Skeletal muscle satellite cell (primary cell): ENCODE data around the gene OR6F1. TPM values are rescaled to one million over a fixed set of nuclear protein-coding genes. Genes with fewer than 3 reads are reported as not detected.
"Not testable (repeated sequence)": the region's sequence is repeated elsewhere in the genome, so short reads cannot be mapped to it uniquely, and the experiment has no call there.

ENCODE experiments used
- H3K27me3 ChIP-seq: 2 replicates; pipeline ENCODE4 v1.7.0; 2013; ENCODE audit warnings: low read length; ENCODE audit not compliant: control insufficient read depth, insufficient read depth
- H3K36me3 ChIP-seq: 2 replicates; pipeline ENCODE4 v1.7.0; 2013; ENCODE audit warnings: mild to moderate bottlenecking, control low read depth, low read length; ENCODE audit not compliant: insufficient read depth
- H3K4me1 ChIP-seq: 2 replicates; pipeline ENCODE4 v1.7.0; 2013; ENCODE audit warnings: low read length; ENCODE audit not compliant: control insufficient read depth, insufficient read depth
- H3K4me2 ChIP-seq: 2 replicates; pipeline ENCODE4 v1.7.0; 2013; ENCODE audit warnings: mild to moderate bottlenecking, low read length
- H3K4me3 ChIP-seq: 2 replicates; pipeline ENCODE4 v1.7.0; 2013; ENCODE audit warnings: low read length
- H3K9ac ChIP-seq: 2 replicates; pipeline ENCODE4 v1.7.0; 2013; ENCODE audit warnings: mild to moderate bottlenecking, low read depth, low read length, moderate library complexity
- H3K9me3 ChIP-seq: replicated peaks from 2 replicates; pipeline ENCODE4 v1.7.0; 2013; ENCODE audit warnings: mild to moderate bottlenecking, control low read depth, low read length
- total RNA-seq: library from RNA; depleted of rRNA; stranded (reverse); fragments of >200 nt; gene quantifications from 2 replicates; pipeline ENCODE4 v1.2.3, GENCODE V29; 2012; rRNA removed

Gene OR6F1
- not detected in 2 replicates for total RNA-seq

DNA sequence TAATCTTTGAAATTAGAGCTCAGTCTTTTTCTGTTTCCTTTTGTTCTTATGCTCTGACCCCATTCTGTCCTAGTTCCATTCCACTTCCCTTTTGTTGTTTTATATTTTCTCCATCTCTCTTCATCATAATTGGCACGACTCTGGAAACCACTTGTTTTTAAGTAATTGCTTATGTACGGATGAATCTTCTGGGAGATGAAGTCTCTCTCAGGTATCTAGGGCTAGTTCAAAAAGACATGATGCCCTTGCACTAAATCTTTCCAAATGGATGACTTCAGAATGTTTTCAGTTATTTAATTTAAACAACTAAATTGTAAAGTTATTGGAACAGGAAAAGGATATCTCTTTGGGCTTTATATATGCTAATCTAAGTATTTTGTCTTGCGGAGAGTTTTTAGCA, at the start of gene OR6F1:
OR6F1 (minus strand) TSS at position 101 of the 400 bp plus-strand sequence. CDS start 3,891 bp downstream, outside the sequence.
- Histone ChIP-seq H3K4me3 (no peak within 1 kb of the TSS), H3K27me3 (no peaks in the 10 kb centered on the region), H3K36me3 (no peaks in the 10 kb centered on the region), H3K4me1 (no peaks in the 10 kb centered on the region), H3K4me2 (no peak within 1 kb of the TSS), H3K9ac (no peak within 1 kb of the TSS), H3K9me3 (peaks cover 17% of the 10 kb centered on the region)

DNA sequence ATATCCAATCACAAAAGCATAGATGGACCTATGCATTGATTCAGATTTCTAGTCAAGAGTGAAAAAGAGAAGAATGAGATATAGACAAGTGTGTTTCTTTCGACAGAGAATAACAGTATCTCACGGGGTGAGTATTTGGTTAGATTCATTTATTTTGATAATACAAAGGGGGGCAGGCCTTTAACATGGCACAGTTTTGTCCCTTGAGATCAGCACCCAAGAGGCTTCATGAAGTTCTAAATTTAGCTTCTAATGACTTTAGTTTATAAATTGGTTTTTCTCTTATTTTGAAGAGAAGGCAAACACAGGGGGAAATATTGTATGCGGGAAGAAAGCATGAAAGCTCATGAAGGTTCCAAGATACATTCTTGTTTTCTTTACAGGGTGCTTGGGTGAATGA, 44.0 kb upstream of the OR6F1 start, which contains the start of gene OR1C1:
OR1C1 (minus strand) TSS at position 101 of the 400 bp plus-strand sequence. CDS start 2,150 bp downstream, outside the sequence.
- no peaks in the 10 kb centered on the region for H3K27me3 ChIP-seq
- H3K4me3 ChIP-seq: no peak within 1 kb of the TSS
- H3K36me3 ChIP-seq: no peaks in the 10 kb centered on the region
- H3K4me2 ChIP-seq: no peak within 1 kb of the TSS
- H3K9me3 ChIP-seq: peaks cover 4% of the 10 kb centered on the region
- H3K4me1 ChIP-seq: no peaks in the 10 kb centered on the region
- H3K9ac ChIP-seq: no peak within 1 kb of the TSS

DNA sequence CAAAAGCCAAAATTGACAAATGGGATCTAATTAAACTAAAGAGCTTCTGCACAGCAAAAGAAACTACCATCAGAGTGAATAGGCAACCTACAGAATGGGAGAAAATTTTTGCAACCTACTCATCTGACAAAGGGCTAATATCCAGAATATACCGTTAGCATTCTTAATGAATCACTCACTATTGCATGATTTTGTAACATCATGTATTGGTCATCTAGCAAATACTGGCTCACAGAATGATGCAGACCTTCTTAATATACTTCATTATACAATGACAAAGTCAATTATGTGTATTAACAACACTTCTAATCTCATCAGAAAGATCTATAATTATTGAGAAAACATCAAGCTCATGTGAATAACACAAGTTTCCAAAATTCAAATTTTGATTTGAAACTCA, 37.9 kb upstream of the OR6F1 start:
- H3K27me3 ChIP-seq, H3K36me3 ChIP-seq, H3K4me3 ChIP-seq, H3K4me1 ChIP-seq, H3K9ac ChIP-seq, H3K4me2 ChIP-seq: not testable (repeated sequence)
- peaks cover 12% of the 10 kb centered on the region for H3K9me3 ChIP-seq

DNA sequence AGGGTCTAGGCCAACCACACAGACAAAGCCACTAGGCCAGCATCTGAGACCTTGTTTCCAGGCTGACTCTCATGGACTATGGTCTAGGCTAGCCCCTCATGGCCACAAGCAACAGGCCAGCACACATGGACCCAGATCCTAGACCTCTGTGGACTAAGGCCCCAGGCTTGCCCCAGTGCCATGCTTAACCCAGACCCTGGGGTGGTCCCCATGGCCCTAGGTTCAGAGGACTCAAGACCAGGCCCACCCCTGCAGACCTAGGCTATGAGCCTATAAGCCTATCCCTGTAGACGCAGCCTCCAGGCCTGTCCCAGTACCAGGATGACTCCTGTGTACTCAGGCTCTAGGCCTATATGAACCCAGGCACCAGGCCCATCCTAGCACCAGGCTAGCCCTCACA, 33.4 kb upstream of the OR6F1 start:
- Histone ChIP-seq H3K4me1 (no peaks in the 10 kb centered on the region), H3K9ac (no peak overlapping the region), H3K4me2 (no peak overlapping the region), H3K36me3 (no peaks in the 10 kb centered on the region), H3K27me3 (no peaks in the 10 kb centered on the region), H3K9me3 (peaks cover 11% of the 10 kb centered on the region), H3K4me3 (no peak overlapping the region)

DNA sequence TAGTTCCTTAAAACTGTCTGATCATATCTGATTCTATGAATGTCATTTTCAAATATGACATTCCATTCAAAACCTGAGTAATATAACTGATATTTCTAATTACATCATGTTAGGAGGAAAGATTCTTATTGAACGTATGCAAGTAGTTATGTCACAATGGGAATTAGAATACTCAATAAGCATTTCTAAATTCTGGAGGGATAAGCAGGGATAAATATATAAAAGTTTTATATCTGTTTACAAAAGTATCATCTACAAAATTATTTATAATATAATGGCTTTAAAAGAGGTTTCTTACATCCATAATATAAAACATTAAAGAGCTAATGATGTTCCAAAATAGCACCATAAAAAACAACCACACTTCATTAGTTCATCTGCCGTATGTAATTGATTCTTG, 31.6 kb upstream of the OR6F1 start, which contains the start of gene OR14A2:
OR14A2 (minus strand) TSS at position 101 of the 400 bp plus-strand sequence.
- H3K9ac ChIP-seq: no peak within 1 kb of the TSS
- H3K4me3 ChIP-seq: no peak within 1 kb of the TSS
- H3K4me1 ChIP-seq: no peaks in the 10 kb centered on the region
- H3K9me3 ChIP-seq: peaks cover 11% of the 10 kb centered on the region
- no peak within 1 kb of the TSS for H3K4me2 ChIP-seq
- no peaks in the 10 kb centered on the region for H3K36me3 ChIP-seq
- H3K27me3 ChIP-seq: no peaks in the 10 kb centered on the region

DNA sequence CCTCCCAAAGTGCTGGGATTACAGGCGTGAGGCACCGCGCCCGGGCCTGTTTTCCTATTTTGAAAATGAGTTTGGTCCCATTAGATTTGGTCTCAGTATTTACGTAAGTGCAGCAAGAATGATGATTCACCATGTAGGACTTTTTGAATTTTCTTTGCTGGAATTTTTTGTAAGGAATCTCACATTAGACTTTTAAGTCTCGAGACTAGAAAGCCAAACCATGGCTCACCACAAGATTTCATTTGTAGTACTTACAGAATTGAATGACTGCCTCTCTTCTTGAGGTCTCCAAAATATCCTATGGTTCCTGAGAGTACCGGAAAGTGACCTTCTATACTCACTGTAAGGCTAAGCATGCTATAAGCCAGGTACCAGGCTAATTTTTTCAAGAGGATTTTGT, 31.2 kb upstream of the OR6F1 start:
- no peak overlapping the region for H3K9ac ChIP-seq
- no peak overlapping the region for H3K4me3 ChIP-seq
- H3K9me3 ChIP-seq: peaks cover 11% of the 10 kb centered on the region
- H3K4me1 ChIP-seq: no peaks in the 10 kb centered on the region
- no peak overlapping the region for H3K4me2 ChIP-seq
- no peaks in the 10 kb centered on the region for H3K27me3 ChIP-seq
- no peaks in the 10 kb centered on the region for H3K36me3 ChIP-seq

DNA sequence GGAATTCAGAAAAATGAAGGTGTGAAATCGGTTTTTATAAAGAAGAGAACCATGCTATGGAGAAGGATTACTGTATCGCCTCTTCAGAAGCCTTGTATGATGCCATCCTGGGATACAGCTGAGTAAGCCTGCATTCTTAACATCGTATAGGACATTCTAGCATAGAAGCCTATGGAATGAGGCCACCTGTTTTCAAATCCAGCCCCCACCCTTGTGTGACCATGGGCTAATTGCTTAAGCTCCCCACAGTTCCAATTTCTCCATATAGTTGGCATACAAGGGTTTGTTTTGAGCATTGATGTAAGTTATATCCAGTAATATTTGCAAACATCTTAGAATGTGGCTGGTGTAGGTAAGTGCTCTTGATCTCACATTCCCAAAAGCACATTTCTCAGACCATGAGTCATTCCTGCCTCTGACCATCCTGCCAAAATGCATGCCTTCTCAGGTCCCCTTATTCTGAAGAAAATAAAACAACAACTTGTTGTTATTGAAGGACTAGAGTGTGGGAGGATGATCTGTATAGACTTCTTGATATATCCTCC, 30.0 kb upstream of the OR6F1 start:
- H3K4me2 ChIP-seq: no peak overlapping the region
- H3K4me1 ChIP-seq: no peaks in the 10 kb centered on the region
- H3K9me3 ChIP-seq: peaks cover 11% of the 10 kb centered on the region
- H3K4me3 ChIP-seq: no peak overlapping the region
- no peaks in the 10 kb centered on the region for H3K36me3 ChIP-seq
- H3K27me3 ChIP-seq: no peaks in the 10 kb centered on the region
- H3K9ac ChIP-seq: no peak overlapping the region

DNA sequence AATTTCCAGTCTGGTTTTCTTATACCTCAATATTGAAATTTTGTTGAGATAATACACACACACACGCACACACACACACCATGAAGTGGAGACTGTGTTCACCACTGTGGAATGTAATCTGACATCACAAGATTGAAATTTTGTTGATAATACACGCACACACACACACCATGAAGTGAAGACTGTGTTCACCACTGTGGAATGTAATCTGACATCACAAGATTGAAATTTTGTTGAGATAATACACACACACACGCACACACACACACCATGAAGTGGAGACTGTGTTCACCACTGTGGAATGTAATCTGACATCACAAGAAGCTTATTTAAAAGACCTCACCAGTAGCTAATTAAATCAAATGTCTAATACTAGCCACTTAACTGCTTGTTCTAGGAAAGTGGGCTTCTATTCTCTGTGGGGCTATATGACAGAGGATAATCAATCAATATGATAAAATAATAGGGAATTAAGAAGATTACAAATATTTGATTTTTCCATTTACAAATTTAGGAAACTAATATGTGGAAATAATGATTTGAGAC, 25.8 kb upstream of the OR6F1 start:
- H3K9ac ChIP-seq, H3K4me3 ChIP-seq, H3K9me3 ChIP-seq, H3K36me3 ChIP-seq, H3K4me2 ChIP-seq, H3K4me1 ChIP-seq, H3K27me3 ChIP-seq: not testable (repeated sequence)

DNA sequence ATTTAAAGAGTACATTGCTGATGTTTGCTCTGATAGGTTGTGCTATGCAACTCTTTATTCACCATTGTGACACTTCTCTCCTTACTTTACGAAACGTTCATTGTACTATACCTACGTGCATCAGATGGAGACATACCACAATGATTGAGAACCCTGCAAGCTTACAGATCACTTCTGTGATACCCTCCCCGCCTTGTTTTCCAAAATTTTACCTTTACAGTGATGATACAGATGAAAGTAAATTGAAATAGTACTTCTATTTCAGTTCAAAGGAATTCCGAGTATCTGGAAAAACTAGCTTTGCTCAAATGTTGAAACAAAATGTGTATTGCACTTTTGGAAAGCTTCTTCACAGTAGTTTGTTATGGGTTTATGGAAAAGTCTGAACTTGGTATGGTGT, 25.3 kb upstream of the OR6F1 start:
- Histone ChIP-seq H3K4me2 (no peak overlapping the region), H3K27me3 (no peaks in the 10 kb centered on the region), H3K9ac (no peak overlapping the region), H3K36me3 (no peaks in the 10 kb centered on the region), H3K4me1 (no peaks in the 10 kb centered on the region), H3K9me3 (peaks cover 4% of the 10 kb centered on the region), H3K4me3 (no peak overlapping the region)

DNA sequence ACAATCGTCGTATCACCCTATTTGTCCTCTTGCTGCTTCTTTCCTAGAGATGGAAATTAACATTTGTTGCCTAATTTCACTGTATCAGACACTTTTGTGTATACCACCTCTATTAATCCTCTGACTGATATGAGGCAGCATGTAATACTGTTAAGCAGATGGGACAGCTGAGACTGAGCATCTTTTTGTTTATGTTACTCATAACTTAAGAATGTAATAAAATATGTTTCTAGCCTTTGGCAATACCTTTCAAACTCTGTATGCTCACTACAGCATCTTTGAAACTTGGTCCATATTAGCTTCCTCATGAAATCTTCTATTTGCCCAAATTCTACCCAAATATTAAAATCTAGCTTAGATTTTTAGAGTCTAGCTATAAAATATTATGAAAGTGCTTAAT, 24.3 kb upstream of the OR6F1 start:
- H3K4me1 ChIP-seq: no peaks in the 10 kb centered on the region
- H3K9me3 ChIP-seq: no peaks in the 10 kb centered on the region
- H3K36me3 ChIP-seq: no peaks in the 10 kb centered on the region

DNA sequence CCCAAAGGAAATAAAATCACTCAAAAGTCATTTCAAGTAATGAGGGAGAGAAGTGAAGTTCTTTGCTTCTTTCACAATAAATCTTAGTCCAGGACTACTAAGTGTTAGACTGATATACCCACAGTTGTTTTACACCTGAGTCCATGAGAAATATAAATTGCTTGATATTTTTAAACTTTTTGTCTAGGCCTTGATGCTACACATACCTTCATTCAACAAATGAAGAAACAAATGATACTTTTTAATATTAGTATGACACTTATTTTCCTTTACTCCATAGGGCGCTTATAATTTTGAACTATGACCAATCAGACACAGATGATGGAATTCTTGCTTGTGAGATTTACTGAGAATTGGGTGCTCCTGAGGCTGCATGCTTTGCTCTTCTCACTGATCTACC, 21.9 kb upstream of the OR6F1 start, which contains the start of gene OR14K1:
OR14K1 (plus strand) TSS at position 301 of the 400 bp plus-strand sequence; CDS start at position 301, 0 bp downstream.
- H3K9ac ChIP-seq: no peak within 1 kb of the TSS
- no peaks in the 10 kb centered on the region for H3K27me3 ChIP-seq
- no peaks in the 10 kb centered on the region for H3K36me3 ChIP-seq
- H3K4me1 ChIP-seq: no peaks in the 10 kb centered on the region
- peaks cover 6% of the 10 kb centered on the region for H3K9me3 ChIP-seq
- no peak within 1 kb of the TSS for H3K4me2 ChIP-seq
- H3K4me3 ChIP-seq: no peak within 1 kb of the TSS

More for the DNA sequence above, 24.3 kb upstream of the OR6F1 start:
- Histone ChIP-seq H3K9ac (no peak overlapping the region), H3K4me2 (no peak overlapping the region), H3K27me3 (no peaks in the 10 kb centered on the region), H3K4me3 (no peak overlapping the region)

DNA sequence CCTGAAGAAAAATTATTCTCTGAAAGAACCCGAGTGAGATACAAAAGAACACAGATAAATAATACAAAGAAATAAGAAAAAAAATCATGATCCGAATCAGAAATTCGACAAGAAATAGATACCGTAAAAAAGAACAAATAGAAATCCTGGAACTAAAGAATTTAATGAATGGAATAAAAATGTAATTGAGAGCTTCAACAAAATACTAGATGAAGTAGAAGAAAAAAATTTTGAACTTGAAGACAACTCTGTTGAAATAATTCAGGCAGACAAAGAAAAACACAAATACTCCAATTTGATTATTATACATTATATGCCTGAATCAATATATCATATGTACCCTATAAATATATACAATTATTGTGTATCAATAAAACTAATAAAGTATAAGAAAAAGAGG, 4.8 kb upstream of the OR6F1 start:
- no peaks in the 10 kb centered on the region for H3K36me3 ChIP-seq
- H3K27me3 ChIP-seq: no peaks in the 10 kb centered on the region
- no peak overlapping the region for H3K9ac ChIP-seq
- no peak overlapping the region for H3K4me3 ChIP-seq
- H3K4me2 ChIP-seq: no peak overlapping the region
- no peaks in the 10 kb centered on the region for H3K4me1 ChIP-seq
- peaks cover 9% of the 10 kb centered on the region for H3K9me3 ChIP-seq
